AG04449 (cell line): Measurements from ENCODE around the gene RELN.

Experiments used
- CTCF ChIA-PET: fragments of 350-600 bp; formaldehyde crosslinking; extraction: SDS; loops from one replicate; lab custom pipeline; 2021; ENCODE audit warnings: antibody characterized with exemption; lab: Yijun Ruan, JAX
- POLR2A ChIA-PET: fragments of 400-600, 350-600 bp; formaldehyde crosslinking; extraction: SDS; loops from one replicate; lab custom pipeline; 2020; ENCODE audit warnings: antibody characterized with exemption, inconsistent platforms; lab: Yijun Ruan, JAX
- DNase-seq: peaks from one replicate; pipeline ENCODE4 v3.0.0-alpha.2; 2010; ENCODE audit warnings: low read depth, low spot score
- H3K4me3 ChIP-seq: 2 replicates; pipeline ENCODE4 v1.5.1; 2011; ENCODE audit warnings: low read depth, mild to moderate bottlenecking, control low read depth, low read length
- CTCF ChIP-seq: IDR thresholded peaks from one replicate; pipeline ENCODE4 v1.5.1; 2011; ENCODE audit warnings: mild to moderate bottlenecking, moderate library complexity, low read length, control low read depth, inconsistent platforms; ENCODE audit not compliant: insufficient read depth; ENCODE audit errors: missing control alignments

RELN gene

GRCh38 chr7:103680161-103681144 is 309.0 kb downstream of the RELN start:
- no peak overlapping the region for H3K4me3 ChIP-seq
- DNase-seq = no peak
- POLR2A ChIA-PET = no interaction called here
- no peak for TF ChIP-seq CTCF
- CTCF ChIA-PET = interaction anchor here (1.1 kb wide), 1 partner anchor 11 kb away, joined by 3 read pairs; no protein-coding TSS in a partner anchor

DNA sequence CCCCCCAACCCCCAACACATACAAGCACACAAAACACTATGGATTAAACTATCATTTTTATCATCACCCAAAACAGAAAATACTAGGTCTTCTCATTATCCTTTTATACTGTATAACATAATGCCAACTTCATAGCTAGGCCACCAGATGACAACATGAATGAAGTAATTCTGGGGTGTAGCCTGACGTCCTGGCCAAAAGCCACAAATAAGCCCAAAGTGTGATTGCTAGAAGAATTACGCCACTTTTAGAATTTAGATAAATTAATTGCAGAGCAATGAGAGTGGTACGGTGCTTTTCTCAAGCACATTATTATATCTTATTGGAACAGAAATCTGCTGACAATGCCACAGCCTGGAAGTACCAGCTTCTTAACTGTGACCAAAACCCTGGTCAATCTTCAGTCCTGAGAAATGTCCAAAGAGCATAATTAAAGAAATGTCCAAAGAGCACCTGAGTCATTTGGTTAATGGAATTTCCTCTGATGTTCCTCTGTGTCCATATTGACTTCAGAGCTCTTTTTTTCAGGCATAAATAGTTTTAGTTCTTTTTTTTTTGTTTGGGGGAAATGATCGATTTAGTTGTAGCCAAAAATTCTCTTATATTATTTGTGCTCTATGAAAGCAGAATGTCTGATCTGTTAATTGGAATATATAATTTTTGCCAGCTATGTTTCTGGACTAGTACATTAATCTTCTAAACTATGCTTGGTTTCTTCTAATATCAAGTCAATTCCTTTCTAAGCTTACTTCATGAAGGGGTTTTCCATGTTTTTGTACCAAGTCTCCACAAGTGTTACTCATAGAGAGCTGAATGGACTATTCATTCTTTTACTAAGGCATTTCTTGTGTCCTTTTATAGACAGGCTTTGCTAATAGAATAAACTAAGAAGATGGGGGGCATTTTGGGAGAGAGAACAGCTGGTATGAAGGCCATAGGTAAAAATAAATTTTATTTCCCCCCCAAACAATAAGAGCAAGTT is 310.0 kb downstream of the RELN start:
- ChIA-PET CTCF (interaction anchor here (1.1 to 1.3 kb wide), 2 partner anchors 10 to 12 kb away, joined by 3 read pairs; no protein-coding TSS in a partner anchor), POLR2A (no interaction called here)
- H3K4me3 ChIP-seq = no peak overlapping the region

DNA sequence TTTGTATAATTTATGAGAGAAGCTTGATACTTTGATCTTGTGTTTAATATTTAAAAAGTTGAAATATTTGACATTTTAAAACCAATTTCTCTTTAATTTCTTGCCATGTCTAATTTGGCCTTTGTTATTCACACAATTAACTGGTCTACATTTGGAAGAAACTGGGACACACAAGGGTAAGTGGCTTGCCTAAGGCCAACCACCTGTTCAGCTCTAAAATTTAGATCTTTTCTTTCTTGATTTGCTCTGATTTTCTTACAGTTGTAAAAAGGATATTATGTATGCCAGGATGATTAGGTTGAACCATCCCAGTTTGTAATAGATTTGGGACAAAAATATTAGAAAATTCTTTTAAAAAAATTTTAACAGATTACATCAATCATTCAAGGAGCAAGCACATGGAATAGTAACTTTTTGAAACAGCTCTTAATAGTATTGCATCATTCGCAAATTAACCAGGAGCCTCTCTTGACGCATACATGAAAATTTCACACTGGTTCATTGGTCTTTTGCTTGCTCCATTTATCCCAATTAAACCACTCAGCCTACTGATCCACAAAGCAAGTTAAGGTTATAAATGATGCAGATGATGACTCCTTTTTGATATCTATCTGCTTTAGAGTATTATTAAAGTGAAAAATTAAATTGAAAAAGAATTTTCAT is 321.0 kb downstream of the RELN start:
- ChIA-PET CTCF (no interaction called here), POLR2A (no interaction called here)
- DNase-seq = no peak
- TF ChIP-seq CTCF = no peak
- H3K4me3 ChIP-seq = no peak overlapping the region

More for the DNA sequence above, 310.0 kb downstream of the RELN start:
- DNase-seq = peak; percentile 36
- no peak for TF ChIP-seq CTCF

GRCh38 chr7:103666326-103666725 is 323.1 kb downstream of the RELN start:
- DNase-seq = no peak
- ChIA-PET CTCF (no interaction called here), POLR2A (no interaction called here)
- no peak for TF ChIP-seq CTCF
- no peak overlapping the region for H3K4me3 ChIP-seq

DNA sequence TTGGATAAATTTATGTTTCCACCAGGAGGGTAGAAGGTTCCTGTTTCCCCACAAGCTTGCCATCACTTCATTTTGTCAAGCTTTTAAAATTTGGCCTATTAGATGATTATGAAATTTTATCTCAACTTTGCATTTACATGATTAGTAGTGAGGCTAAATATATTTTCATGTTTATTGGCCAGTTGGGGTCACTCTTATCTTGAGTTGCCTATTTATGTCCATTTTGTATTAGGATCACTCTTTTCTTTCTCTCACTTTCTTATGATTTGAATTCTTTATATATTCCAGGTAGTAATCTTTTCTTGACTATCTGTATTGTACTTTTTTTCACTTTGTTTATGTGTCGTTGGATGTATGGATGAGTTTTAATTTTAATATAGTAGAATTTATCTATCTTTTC is 324.9 kb downstream of the RELN start:
- no peak for TF ChIP-seq CTCF
- DNase-seq = no peak
- ChIA-PET CTCF (no interaction called here), POLR2A (no interaction called here)
- H3K4me3 ChIP-seq = no peak overlapping the region
